ENCODE measurements around the gene CTIF.

- TF ChIP-seq, protein P1, sequence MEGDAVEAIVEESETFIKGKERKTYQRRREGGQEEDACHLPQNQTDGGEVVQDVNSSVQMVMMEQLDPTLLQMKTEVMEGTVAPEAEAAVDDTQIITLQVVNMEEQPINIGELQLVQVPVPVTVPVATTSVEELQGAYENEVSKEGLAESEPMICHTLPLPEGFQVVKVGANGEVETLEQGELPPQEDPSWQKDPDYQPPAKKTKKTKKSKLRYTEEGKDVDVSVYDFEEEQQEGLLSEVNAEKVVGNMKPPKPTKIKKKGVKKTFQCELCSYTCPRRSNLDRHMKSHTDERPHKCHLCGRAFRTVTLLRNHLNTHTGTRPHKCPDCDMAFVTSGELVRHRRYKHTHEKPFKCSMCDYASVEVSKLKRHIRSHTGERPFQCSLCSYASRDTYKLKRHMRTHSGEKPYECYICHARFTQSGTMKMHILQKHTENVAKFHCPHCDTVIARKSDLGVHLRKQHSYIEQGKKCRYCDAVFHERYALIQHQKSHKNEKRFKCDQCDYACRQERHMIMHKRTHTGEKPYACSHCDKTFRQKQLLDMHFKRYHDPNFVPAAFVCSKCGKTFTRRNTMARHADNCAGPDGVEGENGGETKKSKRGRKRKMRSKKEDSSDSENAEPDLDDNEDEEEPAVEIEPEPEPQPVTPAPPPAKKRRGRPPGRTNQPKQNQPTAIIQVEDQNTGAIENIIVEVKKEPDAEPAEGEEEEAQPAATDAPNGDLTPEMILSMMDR (IDR thresholded peaks at IDR 0.05; ENCODE audit: low read depth, low read length), result no peak
- TF ChIP-seq EZH2phosphoT487 (IDR thresholded peaks at IDR 0.05; ENCODE audit: low read depth), result no peak
Observed at GRCh38 chr18:48525671-48526070, 13.2 kb upstream of the CTIF start.
